ENCODE measurements around the gene GLRX.

Gene GLRX

DNA sequence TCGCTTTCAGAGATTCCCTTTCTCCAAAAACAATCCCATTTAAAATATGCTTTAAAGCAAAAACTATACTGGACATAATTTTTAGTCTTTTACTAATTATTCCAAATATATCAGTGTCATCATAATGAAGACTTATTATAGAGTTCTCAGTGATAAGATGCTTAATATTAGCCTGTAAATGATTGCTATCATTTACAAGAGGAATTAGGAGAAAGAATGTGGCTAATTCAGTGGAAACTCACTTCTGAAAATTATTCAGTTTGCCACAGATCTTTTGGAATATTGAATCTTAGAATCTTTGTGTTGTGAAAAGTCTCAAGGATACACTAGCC, 24.7 kb upstream of the GLRX start:
- H3K9me3 ChIP-seq (ENCODE audit: severe bottlenecking): no peaks in the 10 kb centered on the region
- no peaks in the 10 kb centered on the region for H3K36me3 ChIP-seq
- no peaks in the 10 kb centered on the region for H3K27me3 ChIP-seq (ENCODE audit: insufficient read depth, low read depth, severe bottlenecking)
- TF ChIP-seq, protein P1, sequence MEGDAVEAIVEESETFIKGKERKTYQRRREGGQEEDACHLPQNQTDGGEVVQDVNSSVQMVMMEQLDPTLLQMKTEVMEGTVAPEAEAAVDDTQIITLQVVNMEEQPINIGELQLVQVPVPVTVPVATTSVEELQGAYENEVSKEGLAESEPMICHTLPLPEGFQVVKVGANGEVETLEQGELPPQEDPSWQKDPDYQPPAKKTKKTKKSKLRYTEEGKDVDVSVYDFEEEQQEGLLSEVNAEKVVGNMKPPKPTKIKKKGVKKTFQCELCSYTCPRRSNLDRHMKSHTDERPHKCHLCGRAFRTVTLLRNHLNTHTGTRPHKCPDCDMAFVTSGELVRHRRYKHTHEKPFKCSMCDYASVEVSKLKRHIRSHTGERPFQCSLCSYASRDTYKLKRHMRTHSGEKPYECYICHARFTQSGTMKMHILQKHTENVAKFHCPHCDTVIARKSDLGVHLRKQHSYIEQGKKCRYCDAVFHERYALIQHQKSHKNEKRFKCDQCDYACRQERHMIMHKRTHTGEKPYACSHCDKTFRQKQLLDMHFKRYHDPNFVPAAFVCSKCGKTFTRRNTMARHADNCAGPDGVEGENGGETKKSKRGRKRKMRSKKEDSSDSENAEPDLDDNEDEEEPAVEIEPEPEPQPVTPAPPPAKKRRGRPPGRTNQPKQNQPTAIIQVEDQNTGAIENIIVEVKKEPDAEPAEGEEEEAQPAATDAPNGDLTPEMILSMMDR (IDR thresholded peaks at IDR 0.05; ENCODE audit: low read depth, low read length): no peak
- H3K4me3 ChIP-seq (ENCODE audit: low read depth, low read length): no peak overlapping the region
- DNase-seq: no peak
- H3K27ac ChIP-seq: no peak overlapping the region

DNA sequence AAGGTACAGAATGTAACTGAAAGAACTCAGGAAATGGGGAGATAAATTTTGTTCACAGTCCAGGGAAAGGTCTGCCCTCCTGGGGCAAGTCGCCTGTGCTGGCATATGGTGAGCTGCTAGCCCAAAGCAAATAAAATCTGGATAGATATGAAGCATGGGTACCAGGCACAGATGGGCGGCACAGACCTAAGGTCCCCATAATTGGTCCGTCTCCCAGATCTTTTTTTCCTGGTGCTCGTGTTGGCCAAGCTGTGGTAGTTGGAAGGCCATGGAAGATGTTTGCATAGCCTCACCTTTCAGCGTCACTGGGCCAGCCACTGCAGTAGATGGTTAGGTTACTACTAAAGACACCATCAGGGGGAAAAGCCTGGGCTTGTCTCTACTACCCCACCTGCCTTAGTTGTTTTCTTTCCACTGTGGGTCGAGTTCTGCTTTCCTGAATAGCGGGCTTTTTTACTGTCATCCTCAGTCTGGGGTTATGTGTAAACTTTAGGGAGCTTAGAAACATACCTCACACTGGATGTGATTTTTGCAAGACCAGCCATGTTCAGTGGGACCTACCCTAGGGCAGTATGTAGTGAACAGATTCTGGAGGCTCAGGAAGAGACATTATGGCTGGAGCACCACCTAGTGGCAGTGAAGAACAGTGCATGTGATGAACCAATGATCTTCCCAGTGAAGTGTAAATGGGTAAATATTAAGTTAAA, 24.2 kb upstream of the GLRX start:
- DNase-seq: peak; percentile 61
- H3K27me3 ChIP-seq (ENCODE audit: insufficient read depth, low read depth, severe bottlenecking): no peaks in the 10 kb centered on the region
- no peak overlapping the region for H3K4me3 ChIP-seq (ENCODE audit: low read depth, low read length)
- H3K36me3 ChIP-seq: no peaks in the 10 kb centered on the region
- H3K9me3 ChIP-seq (ENCODE audit: severe bottlenecking): no peaks in the 10 kb centered on the region
- TF ChIP-seq, protein P1 (IDR thresholded peaks at IDR 0.05; ENCODE audit: low read depth, low read length): peak; percentile 90
- no peak overlapping the region for H3K27ac ChIP-seq

DNA sequence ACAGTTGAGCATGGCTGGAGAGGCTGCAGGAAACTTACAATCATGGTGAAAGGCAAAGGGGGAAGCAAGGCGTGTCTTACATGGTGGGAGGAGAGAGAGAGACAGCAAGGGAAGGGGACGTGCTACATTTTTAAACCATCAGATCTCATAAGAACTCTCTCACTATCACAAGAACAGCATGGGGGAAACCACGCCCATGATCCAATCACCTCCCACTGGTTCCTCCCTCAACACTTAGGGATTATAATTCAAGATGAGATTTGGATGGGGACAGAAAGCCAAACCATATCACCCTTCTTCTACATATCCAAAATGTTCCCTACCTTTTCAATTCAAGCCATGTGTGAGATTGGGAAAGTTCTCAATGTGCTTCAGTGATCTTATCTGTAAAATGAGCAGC, 22.9 kb upstream of the GLRX start:
- no peak overlapping the region for H3K27ac ChIP-seq
- no peaks in the 10 kb centered on the region for H3K9me3 ChIP-seq (ENCODE audit: severe bottlenecking)
- H3K36me3 ChIP-seq: no peaks in the 10 kb centered on the region
- no peaks in the 10 kb centered on the region for H3K27me3 ChIP-seq (ENCODE audit: insufficient read depth, low read depth, severe bottlenecking)
- no peak overlapping the region for H3K4me3 ChIP-seq (ENCODE audit: low read depth, low read length)
- DNase-seq: no peak
- TF ChIP-seq, protein P1 (IDR thresholded peaks at IDR 0.05; ENCODE audit: low read depth, low read length): no peak

DNA sequence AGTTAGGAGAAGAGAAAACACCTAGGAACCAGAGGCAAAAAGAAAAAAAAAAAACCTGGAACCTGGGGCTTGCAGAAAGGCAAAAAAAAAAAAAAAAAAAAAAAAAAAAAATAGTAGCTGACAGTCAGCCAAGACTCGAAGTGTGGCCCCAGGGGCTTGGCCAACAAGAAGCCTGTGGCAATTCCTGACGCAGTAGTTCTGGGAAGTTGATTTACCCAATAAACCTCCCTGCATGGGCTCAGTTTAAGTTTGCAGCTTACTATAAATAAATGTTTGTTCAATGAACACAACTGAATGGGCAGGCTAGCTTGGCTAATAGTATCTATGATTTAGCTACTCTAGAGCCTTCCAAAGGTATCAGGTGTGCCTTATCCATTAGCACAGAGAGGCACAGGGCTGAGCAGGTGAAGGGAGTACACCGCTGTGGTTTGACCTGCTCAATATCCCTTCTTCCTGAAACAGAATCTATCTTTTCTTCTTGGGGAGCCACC, 21.3 kb upstream of the GLRX start:
- TF ChIP-seq, protein P1 (IDR thresholded peaks at IDR 0.05; ENCODE audit: low read depth, low read length): no peak
- no peak for DNase-seq
- no peak overlapping the region for H3K27ac ChIP-seq
- H3K27me3 ChIP-seq (ENCODE audit: insufficient read depth, low read depth, severe bottlenecking): no peaks in the 10 kb centered on the region
- H3K36me3 ChIP-seq: no peaks in the 10 kb centered on the region
- H3K9me3 ChIP-seq (ENCODE audit: severe bottlenecking): no peaks in the 10 kb centered on the region
- H3K4me3 ChIP-seq (ENCODE audit: low read depth, low read length): no peak overlapping the region

DNA sequence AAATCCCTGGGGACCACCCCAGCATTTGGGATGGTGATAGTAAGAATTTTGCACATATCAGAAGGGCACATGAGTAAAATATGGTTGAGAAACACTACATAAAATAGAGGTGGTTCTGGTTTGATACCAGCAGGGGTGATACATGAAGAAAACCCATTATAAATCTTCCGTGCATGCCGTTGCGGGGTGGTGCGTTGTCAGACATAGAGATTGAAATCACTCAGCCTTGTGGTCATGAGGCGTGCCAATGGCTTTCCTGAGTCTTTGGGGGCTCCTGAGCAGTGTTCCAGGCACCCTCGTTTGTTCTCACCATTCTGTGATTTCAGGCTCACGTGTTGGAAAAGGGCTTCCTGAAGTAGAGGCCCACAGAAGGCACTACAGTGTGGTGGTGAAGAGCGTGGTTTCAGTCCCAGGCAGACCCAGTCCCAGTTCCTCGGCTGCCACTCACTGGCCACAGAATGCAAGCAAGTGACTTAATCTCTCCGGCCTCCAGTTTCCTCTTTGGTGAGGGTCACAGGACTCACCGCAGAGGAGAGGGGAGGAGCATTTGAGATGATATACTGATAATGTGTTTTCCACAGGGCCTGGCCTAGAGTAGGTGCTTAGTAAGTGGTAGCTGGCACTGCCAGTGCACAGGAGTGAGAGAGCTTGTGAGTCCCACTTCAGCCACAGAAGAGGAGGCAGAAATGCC, 20.5 kb upstream of the GLRX start:
- H3K4me3 ChIP-seq (ENCODE audit: low read depth, low read length): no peak overlapping the region
- no peaks in the 10 kb centered on the region for H3K9me3 ChIP-seq (ENCODE audit: severe bottlenecking)
- TF ChIP-seq, protein P1 (IDR thresholded peaks at IDR 0.05; ENCODE audit: low read depth, low read length): peak; percentile 27; the same call in 1 of the 2 replicates
- H3K27ac ChIP-seq: no peak overlapping the region
- no peaks in the 10 kb centered on the region for H3K36me3 ChIP-seq
- no peaks in the 10 kb centered on the region for H3K27me3 ChIP-seq (ENCODE audit: insufficient read depth, low read depth, severe bottlenecking)
- DNase-seq: peak; percentile 47
